SU-DHL-6 (cell line): Measurements from ENCODE around the gene PTPN14.

ENCODE experiments used
- H2AFZ ChIP-seq: fragments of 200-600 bp; sonication (generic); 2 replicates; pipeline ENCODE4 v1.6.1; 2014; ENCODE audit warnings: low read depth, mild to moderate bottlenecking, moderate library complexity, mixed read lengths, antibody characterized with exemption, low read length; ENCODE audit not compliant: severe bottlenecking
- H3F3A ChIP-seq: fragments of 200-600 bp; shearing (Covaris generic); 2 replicates; pipeline ENCODE4 v1.6.0; 2016; ENCODE audit warnings: antibody characterized with exemption, mild to moderate bottlenecking; ENCODE audit not compliant: insufficient read depth
- H3K27ac ChIP-seq: fragments of 200-600 bp; sonication (generic); 2 replicates; pipeline ENCODE4 v1.5.1; 2016; ENCODE audit warnings: low read depth, mild to moderate bottlenecking, low read length, moderate library complexity, mixed read lengths
- H3K27me3 ChIP-seq: fragments of 200-600 bp; sonication (generic), shearing (Covaris generic); 2 replicates; pipeline ENCODE4 v1.6.0; 2014; ENCODE audit warnings: mild to moderate bottlenecking, low read length
- H3K36me3 ChIP-seq: fragments of 200-600 bp; sonication (generic); 2 replicates; pipeline ENCODE4 v1.6.1; 2014; ENCODE audit warnings: mild to moderate bottlenecking, low read length, mixed read lengths
- H3K4me2 ChIP-seq: fragments of 300-600, 200-600 bp; shearing (Covaris generic), sonication (generic); 2 replicates; pipeline ENCODE4 v1.6.0; 2014; ENCODE audit warnings: low read length, low read depth, mild to moderate bottlenecking; ENCODE audit not compliant: poor library complexity, severe bottlenecking
- H3K4me3 ChIP-seq: fragments of 200-600 bp; sonication (generic); 2 replicates; pipeline ENCODE4 v1.5.1; 2014; ENCODE audit warnings: antibody characterized with exemption, low read length, mild to moderate bottlenecking, mixed read lengths; ENCODE audit not compliant: insufficient read depth, poor library complexity, severe bottlenecking
- H3K79me2 ChIP-seq: fragments of 200-600 bp; sonication (generic); 2 replicates; pipeline ENCODE4 v1.6.1; 2014; ENCODE audit warnings: mild to moderate bottlenecking, low read length, moderate library complexity; ENCODE audit not compliant: insufficient read depth
- H3K9ac ChIP-seq: fragments of 200-600 bp; sonication (generic); 2 replicates; pipeline ENCODE4 v1.7.0; 2014; ENCODE audit warnings: mild to moderate bottlenecking, low read length
- H3K9me2 ChIP-seq: fragments of 200-600 bp; sonication (generic); replicated peaks from 2 replicates; pipeline ENCODE4 v1.6.1; 2014; ENCODE audit warnings: low read length; ENCODE audit not compliant: insufficient read depth
- H3K9me3 ChIP-seq: fragments of 200-600 bp; sonication (generic); 2 replicates; pipeline ENCODE4 v1.6.1; 2014; ENCODE audit warnings: low read length, mixed read lengths; ENCODE audit not compliant: insufficient read depth
- H4K20me1 ChIP-seq: fragments of 200-600 bp; sonication (generic); 2 replicates; pipeline ENCODE4 v1.6.1; 2014; ENCODE audit warnings: low read depth, mild to moderate bottlenecking, antibody characterized with exemption, low read length, moderate library complexity, mixed read lengths
- EZH2phosphoT487 ChIP-seq: fragments of 200-600 bp; sonication (generic), shearing (Covaris generic); conservative IDR thresholded peaks from 2 replicates; pipeline ENCODE4 v1.6.1; 2018; ENCODE audit warnings: mild to moderate bottlenecking, antibody characterized with exemption, low read length, moderate library complexity, mixed read lengths
- TF ChIP-seq, protein P1 (sequence below): fragments of 200-600 bp; sonication (generic); IDR thresholded peaks from one replicate; pipeline ENCODE4 v1.5.1; 2017; ENCODE audit warnings: antibody characterized with exemption, mild to moderate bottlenecking, low read length, moderate library complexity; ENCODE audit not compliant: insufficient read depth, poor library complexity, severe bottlenecking

PTPN14 gene

DNA sequence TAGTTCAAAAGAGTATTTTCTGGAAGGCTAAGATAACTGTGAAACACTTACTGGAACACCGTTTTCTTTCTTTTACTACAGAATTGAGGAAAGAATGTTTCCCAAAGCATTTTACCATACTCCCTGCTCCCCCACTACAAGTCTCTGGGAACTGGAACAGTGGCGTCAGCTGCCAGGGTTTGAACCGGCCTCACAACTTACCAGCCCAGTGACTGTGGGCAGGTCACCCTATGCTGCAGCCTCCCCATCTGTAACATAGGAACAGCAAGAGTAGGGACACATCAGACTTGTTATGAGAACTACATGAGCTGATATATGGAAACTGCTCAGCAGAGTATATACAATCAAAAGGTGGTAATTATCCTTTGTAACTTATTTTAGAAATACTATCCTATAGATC lies 91.5 kb downstream of the PTPN14 start:
- H3K4me3 ChIP-seq = no peak overlapping the region
- H3K27me3 ChIP-seq = no peaks in the 10 kb centered on the region
- H3F3A ChIP-seq = no peaks in the 10 kb centered on the region
- H3K79me2 ChIP-seq = no peaks in the 10 kb centered on the region
- H3K4me2 ChIP-seq = no peak overlapping the region
- H3K9ac ChIP-seq = no peak overlapping the region
- TF ChIP-seq EZH2phosphoT487 = no peak
- TF ChIP-seq, protein P1, sequence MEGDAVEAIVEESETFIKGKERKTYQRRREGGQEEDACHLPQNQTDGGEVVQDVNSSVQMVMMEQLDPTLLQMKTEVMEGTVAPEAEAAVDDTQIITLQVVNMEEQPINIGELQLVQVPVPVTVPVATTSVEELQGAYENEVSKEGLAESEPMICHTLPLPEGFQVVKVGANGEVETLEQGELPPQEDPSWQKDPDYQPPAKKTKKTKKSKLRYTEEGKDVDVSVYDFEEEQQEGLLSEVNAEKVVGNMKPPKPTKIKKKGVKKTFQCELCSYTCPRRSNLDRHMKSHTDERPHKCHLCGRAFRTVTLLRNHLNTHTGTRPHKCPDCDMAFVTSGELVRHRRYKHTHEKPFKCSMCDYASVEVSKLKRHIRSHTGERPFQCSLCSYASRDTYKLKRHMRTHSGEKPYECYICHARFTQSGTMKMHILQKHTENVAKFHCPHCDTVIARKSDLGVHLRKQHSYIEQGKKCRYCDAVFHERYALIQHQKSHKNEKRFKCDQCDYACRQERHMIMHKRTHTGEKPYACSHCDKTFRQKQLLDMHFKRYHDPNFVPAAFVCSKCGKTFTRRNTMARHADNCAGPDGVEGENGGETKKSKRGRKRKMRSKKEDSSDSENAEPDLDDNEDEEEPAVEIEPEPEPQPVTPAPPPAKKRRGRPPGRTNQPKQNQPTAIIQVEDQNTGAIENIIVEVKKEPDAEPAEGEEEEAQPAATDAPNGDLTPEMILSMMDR = no peak
- no peaks in the 10 kb centered on the region for H4K20me1 ChIP-seq
- no peak overlapping the region for H2AFZ ChIP-seq
- no peaks in the 10 kb centered on the region for H3K9me2 ChIP-seq
- no peak overlapping the region for H3K27ac ChIP-seq
- no peaks in the 10 kb centered on the region for H3K9me3 ChIP-seq
- no peaks in the 10 kb centered on the region for H3K36me3 ChIP-seq

DNA sequence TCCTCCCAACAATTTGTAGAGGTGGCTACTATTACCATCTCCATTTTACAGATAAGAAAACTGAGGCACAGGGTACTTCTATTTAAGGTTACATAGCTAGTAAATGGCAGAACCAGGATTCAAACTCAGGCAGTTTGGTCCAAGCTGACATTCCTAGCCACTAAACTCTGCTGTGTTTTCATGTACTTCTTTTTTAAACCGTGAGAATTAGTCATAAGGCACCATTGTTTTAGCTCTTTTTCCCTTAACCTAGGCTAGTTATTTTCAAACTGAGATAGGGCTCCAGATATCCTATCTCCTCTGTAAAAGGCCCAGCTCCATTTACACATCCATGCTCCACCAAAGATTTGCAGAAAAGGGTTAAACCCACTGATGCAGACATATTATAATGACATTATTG lies 92.9 kb downstream of the PTPN14 start:
- Histone ChIP-seq H3K27ac (no peak overlapping the region), H3K9me2 (no peaks in the 10 kb centered on the region), H3K36me3 (no peaks in the 10 kb centered on the region), H3K9me3 (no peaks in the 10 kb centered on the region), H3K9ac (no peak overlapping the region), H3K4me2 (no peak overlapping the region), H3K27me3 (no peaks in the 10 kb centered on the region), H3K79me2 (no peaks in the 10 kb centered on the region), H3K4me3 (no peak overlapping the region), H3F3A (no peaks in the 10 kb centered on the region), H2AFZ (no peak overlapping the region), H4K20me1 (no peaks in the 10 kb centered on the region)
- TF ChIP-seq, protein P1 = no peak
- no peak for TF ChIP-seq EZH2phosphoT487

DNA sequence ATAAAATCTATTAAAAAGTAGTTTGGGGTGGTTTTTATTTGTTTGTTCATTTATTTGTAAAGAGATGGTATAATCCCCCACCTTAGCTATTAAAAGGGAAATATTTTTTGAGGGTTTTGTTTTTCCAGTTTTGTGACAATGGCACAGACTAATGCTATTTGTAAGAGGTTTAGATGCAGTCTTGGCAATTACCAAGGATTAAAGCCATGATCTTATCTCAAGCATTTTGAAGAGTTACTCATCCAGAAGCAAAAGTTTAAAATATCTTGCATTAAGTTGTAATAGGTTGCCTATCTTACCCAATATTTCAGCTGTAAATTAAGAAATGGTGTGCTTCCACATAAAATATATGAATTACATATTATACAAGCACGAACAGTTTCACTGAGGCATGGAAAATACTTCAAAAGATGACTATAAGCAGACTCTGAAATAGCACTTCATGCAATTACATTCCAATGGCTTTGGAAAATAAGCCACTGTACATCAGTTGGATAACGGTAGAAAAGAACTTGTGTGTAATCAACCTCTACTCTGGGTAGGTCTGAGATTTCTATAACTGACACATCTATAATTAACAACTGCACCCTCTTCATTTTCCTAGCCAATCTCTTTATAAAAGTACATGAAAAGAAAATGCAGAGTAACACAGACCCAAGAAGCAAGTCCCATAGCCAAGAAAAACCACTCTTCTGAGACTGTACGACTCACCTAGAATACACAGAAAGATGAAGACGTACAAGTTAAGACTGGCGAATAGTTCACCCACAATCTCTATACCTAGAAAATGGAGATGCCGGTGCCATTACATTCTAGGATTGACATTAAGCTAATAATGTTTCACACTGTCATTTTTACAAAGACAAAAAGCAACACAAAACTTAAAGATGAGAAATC lies 95.2 kb downstream of the PTPN14 start:
- H3K4me2 ChIP-seq = no peak overlapping the region
- no peaks in the 10 kb centered on the region for H3K27me3 ChIP-seq
- H3K36me3 ChIP-seq = no peaks in the 10 kb centered on the region
- no peaks in the 10 kb centered on the region for H3F3A ChIP-seq
- TF ChIP-seq, protein P1 = no peak
- TF ChIP-seq EZH2phosphoT487 = no peak
- no peak overlapping the region for H3K4me3 ChIP-seq
- no peaks in the 10 kb centered on the region for H3K79me2 ChIP-seq
- no peaks in the 10 kb centered on the region for H3K9me2 ChIP-seq
- H2AFZ ChIP-seq = no peak overlapping the region
- no peaks in the 10 kb centered on the region for H4K20me1 ChIP-seq
- no peak overlapping the region for H3K27ac ChIP-seq
- no peak overlapping the region for H3K9ac ChIP-seq
- H3K9me3 ChIP-seq = no peaks in the 10 kb centered on the region
